NK-92 (cell line): ENCODE data around the gene MUTYH.

Experiments
- DNase-seq: peaks from one replicate; lab custom pipeline; 2025; ENCODE audit not compliant: unreplicated experiment; lab: John Stamatoyannopoulos, UW

Gene MUTYH

DNA sequence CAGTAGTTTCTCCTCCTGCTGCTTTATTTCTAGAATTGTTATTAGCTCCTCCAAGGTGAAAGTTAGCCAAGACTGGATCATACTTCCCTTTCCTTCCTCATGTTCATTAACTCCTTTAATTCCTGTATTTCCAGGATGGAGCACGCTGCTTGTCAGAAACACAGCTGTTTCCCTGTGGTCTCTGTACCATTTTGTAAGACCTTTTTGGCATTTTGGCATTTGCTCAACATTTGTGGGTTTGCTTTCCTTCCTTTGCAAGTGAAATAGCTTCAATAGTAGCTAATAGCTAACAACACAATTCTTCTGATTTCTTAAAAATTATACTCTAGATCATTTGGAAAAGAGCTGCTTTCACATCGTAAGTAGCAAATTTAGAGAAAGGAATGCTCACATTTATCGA lies 57.9 kb downstream of the MUTYH start:
- no peak for DNase-seq
